Calu3 (cell line): ENCODE data around the gene CDT1. TPM values are rescaled to one million over a fixed set of nuclear protein-coding genes. Genes with fewer than 3 reads are reported as not detected.

ENCODE experiments used
- BruUV-seq: library from RNA; stranded (reverse); fragments of 400-500 nt; replicated peaks from 2 replicates; lab custom pipeline; 2021; lab: Mats Ljungman, UMichigan
- CTCF ChIA-PET: fragments of 300-600 bp; sonication (Branson Sonifier 250); formaldehyde crosslinking; loops from one replicate; lab custom pipeline; 2022; ENCODE audit warnings: antibody characterized with exemption; lab: Charles Lee
- DNase-seq: peaks from one replicate; pipeline ENCODE4 v3.0.0; 2022
- H3K27ac Mint-ChIP-seq: one replicate; pipeline ENCODE4 v1.8.0; 2022; ENCODE audit warnings: mixed read lengths; ENCODE audit not compliant: unreplicated experiment
- H3K27me3 Mint-ChIP-seq: one replicate; pipeline ENCODE4 v1.8.0; 2022; ENCODE audit warnings: mixed read lengths; ENCODE audit not compliant: unreplicated experiment
- H3K36me3 Mint-ChIP-seq: one replicate; pipeline ENCODE4 v1.8.0; 2022; ENCODE audit warnings: mild to moderate bottlenecking, moderate library complexity, mixed read lengths; ENCODE audit not compliant: insufficient read depth, unreplicated experiment
- H3K4me1 Mint-ChIP-seq: one replicate; pipeline ENCODE4 v1.8.0; 2022; ENCODE audit warnings: mild to moderate bottlenecking, low read depth, mixed read lengths; ENCODE audit not compliant: unreplicated experiment
- H3K4me3 Mint-ChIP-seq: one replicate; pipeline ENCODE4 v1.8.0; 2022; ENCODE audit warnings: mild to moderate bottlenecking, low read depth, moderate library complexity, mixed read lengths; ENCODE audit not compliant: unreplicated experiment
- H3K9me3 Mint-ChIP-seq: one replicate; pipeline ENCODE4 v1.8.0; 2022; ENCODE audit warnings: low read depth, mixed read lengths; ENCODE audit not compliant: unreplicated experiment
- intact Hi-C: fragments of 100-400 bp; cut with micrococcal nuclease; formaldehyde crosslinking; loops from one replicate; pipeline ENCODE4 v1.10.0; 2022; ENCODE audit not compliant: unreplicated experiment
- total RNA-seq: library from RNA; stranded (reverse); gene quantifications from 2 replicates; pipeline ENCODE4 v1.2.3, GENCODE V29; 2022
- TF ChIP-seq, protein P1 (sequence below): fragments of 200-600 bp; IDR thresholded peaks from one replicate; pipeline ENCODE4 v1.8.0; 2022; ENCODE audit warnings: antibody characterized with exemption; ENCODE audit not compliant: unreplicated experiment

Gene CDT1
- total RNA-seq, 1 experiment from 2014 or later: 74.8 TPM

DNA sequence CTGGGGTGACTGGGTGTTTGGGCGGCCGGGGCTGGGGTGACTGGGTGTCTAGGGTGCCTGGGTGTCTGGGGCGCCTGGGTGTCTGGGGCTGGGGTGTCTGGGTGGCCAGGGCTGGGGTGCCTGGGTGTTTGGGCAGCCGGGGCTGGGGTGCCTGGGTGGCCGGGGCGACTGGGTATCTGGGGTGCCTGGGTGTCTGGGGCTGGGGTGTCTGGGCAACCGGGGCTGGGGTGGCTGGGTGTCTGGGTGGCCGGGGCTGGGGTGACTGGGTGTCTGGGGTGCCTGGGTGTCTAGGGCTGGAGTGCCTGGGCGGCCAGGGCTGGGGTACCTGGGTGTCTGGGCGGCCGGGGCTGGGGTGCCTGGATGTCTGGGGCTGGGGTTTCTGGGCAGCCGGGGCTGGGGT is 21.6 kb downstream of the CDT1 start:
- H3K27ac Mint-ChIP-seq: no peak overlapping the region
- peaks cover 19% of the 10 kb centered on the region for H3K36me3 Mint-ChIP-seq
- DNase-seq: no peak
- H3K4me3 Mint-ChIP-seq: no peak overlapping the region
- H3K9me3 Mint-ChIP-seq: no peaks in the 10 kb centered on the region
- TF ChIP-seq, protein P1, sequence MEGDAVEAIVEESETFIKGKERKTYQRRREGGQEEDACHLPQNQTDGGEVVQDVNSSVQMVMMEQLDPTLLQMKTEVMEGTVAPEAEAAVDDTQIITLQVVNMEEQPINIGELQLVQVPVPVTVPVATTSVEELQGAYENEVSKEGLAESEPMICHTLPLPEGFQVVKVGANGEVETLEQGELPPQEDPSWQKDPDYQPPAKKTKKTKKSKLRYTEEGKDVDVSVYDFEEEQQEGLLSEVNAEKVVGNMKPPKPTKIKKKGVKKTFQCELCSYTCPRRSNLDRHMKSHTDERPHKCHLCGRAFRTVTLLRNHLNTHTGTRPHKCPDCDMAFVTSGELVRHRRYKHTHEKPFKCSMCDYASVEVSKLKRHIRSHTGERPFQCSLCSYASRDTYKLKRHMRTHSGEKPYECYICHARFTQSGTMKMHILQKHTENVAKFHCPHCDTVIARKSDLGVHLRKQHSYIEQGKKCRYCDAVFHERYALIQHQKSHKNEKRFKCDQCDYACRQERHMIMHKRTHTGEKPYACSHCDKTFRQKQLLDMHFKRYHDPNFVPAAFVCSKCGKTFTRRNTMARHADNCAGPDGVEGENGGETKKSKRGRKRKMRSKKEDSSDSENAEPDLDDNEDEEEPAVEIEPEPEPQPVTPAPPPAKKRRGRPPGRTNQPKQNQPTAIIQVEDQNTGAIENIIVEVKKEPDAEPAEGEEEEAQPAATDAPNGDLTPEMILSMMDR: no peak
- CTCF ChIA-PET: interaction anchor here (0.7 to 0.9 kb wide), 2 partner anchors 15 to 1126 kb away, joined by 5 read pairs; no protein-coding TSS in a partner anchor
- H3K4me1 Mint-ChIP-seq: no peaks in the 10 kb centered on the region
- no TSS peak for BruUV-seq
- intact Hi-C loops: no loop called here
- H3K27me3 Mint-ChIP-seq: no peaks in the 10 kb centered on the region

GRCh38 chr16:88826070-88826840 is 22.7 kb downstream of the CDT1 start:
- CTCF ChIA-PET: no interaction called here
- Mint-ChIP-seq H3K36me3 (peaks cover 26% of the 10 kb centered on the region), H3K9me3 (no peaks in the 10 kb centered on the region), H3K4me1 (no peaks in the 10 kb centered on the region), H3K27me3 (no peaks in the 10 kb centered on the region), H3K27ac (no peak overlapping the region), H3K4me3 (no peak overlapping the region)
- BruUV-seq: no TSS peak
- TF ChIP-seq, protein P1: no peak
- intact Hi-C loops: no loop called here
- DNase-seq: no peak

GRCh38 chr16:88827727-88828126 is 24.1 kb downstream of the CDT1 start:
- CTCF ChIA-PET: interaction anchor here (0.9 kb wide), 1 partner anchor 15 kb away, joined by 3 read pairs; no protein-coding TSS in a partner anchor
- intact Hi-C loops: no loop called here
- no peak for DNase-seq
- no peak overlapping the region for H3K27ac Mint-ChIP-seq
- H3K36me3 Mint-ChIP-seq: peaks cover 26% of the 10 kb centered on the region
- BruUV-seq: no TSS peak
- no peak overlapping the region for H3K4me3 Mint-ChIP-seq
- no peaks in the 10 kb centered on the region for H3K27me3 Mint-ChIP-seq
- H3K9me3 Mint-ChIP-seq: no peaks in the 10 kb centered on the region
- TF ChIP-seq, protein P1: no peak
- no peaks in the 10 kb centered on the region for H3K4me1 Mint-ChIP-seq

- Mint-ChIP-seq H3K27me3 (no peaks in the 10 kb centered on the region), H3K4me3 (no peak overlapping the region), H3K9me3 (no peaks in the 10 kb centered on the region), H3K36me3 (peaks cover 33% of the 10 kb centered on the region), H3K27ac (no peak overlapping the region), H3K4me1 (no peaks in the 10 kb centered on the region)
- TF ChIP-seq, protein P1: no peak
- DNase-seq: no peak
- no TSS peak for BruUV-seq
- CTCF ChIA-PET: no interaction called here
- intact Hi-C loops: no loop called here
Observed at GRCh38 chr16:88828711-88829110, 25.1 kb downstream of the CDT1 start.
